MM.1S (cell line): ENCODE results near the gene PIGC.

ENCODE experiments used
- EZH2 ChIP-seq: fragments of 300-600 bp; sonication (generic); optimal IDR thresholded peaks from 2 replicates; pipeline ENCODE3; 2017; ENCODE audit warnings: low read depth, mild to moderate bottlenecking, antibody characterized with exemption, low read length, mixed read lengths
- EZH2phosphoT487 ChIP-seq: fragments of 300-600 bp; sonication (generic); IDR thresholded peaks from 2 replicates; pipeline ENCODE4 v1.6.1; 2018; ENCODE audit warnings: antibody characterized with exemption, low read length
- TF ChIP-seq, protein P1 (sequence below): fragments of 300-600 bp; sonication (generic); IDR thresholded peaks from 2 replicates; pipeline ENCODE4 v1.5.1; 2016; ENCODE audit warnings: antibody characterized with exemption, low read length, mixed read lengths

DNA sequence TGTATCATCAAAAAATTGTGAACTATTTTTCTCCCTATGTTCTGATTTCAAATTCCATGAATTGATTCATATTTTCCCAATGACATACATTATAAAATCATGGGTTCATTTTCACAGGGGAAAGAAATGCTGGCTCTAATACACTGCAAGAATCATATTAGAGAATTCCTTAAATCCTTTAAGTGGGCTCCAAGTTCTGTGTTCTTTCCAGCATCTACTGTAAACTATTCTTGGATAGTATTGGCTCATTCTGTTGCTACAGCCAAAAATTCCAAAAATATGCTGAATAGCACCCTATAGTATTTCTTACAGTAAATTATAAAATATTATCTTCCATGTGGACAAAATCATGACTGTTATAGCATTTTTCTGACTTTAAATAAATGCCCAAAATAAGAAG lies 42.4 kb downstream of the PIGC start:
- TF ChIP-seq, protein P1, sequence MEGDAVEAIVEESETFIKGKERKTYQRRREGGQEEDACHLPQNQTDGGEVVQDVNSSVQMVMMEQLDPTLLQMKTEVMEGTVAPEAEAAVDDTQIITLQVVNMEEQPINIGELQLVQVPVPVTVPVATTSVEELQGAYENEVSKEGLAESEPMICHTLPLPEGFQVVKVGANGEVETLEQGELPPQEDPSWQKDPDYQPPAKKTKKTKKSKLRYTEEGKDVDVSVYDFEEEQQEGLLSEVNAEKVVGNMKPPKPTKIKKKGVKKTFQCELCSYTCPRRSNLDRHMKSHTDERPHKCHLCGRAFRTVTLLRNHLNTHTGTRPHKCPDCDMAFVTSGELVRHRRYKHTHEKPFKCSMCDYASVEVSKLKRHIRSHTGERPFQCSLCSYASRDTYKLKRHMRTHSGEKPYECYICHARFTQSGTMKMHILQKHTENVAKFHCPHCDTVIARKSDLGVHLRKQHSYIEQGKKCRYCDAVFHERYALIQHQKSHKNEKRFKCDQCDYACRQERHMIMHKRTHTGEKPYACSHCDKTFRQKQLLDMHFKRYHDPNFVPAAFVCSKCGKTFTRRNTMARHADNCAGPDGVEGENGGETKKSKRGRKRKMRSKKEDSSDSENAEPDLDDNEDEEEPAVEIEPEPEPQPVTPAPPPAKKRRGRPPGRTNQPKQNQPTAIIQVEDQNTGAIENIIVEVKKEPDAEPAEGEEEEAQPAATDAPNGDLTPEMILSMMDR: no peak
- no peak for TF ChIP-seq EZH2phosphoT487
- TF ChIP-seq EZH2: no peak
